Measurements from ENCODE around the gene NARS2.

- TF ChIP-seq CTCF (IDR thresholded peaks at IDR 0.05) = no peak
- TF ChIP-seq EZH2 (IDR thresholded peaks at IDR 0.05; ENCODE audit: borderline replicate concordance, insufficient read depth, low read depth, low read length, poor library complexity, severe bottlenecking) = no peak
These were observed 59.7 kb downstream of the NARS2 start for GRCh38 chr11:78514922-78515502.

Data from B cell (primary cell).